IPS DF 4.7 (cell line): ENCODE results near the gene SP3.

ENCODE experiments used
- DNase-seq: peaks from one replicate; pipeline ENCODE4 v3.0.0-alpha.2; 2013; ENCODE audit warnings: low spot score; ENCODE audit errors: extremely low read depth

Gene SP3

GRCh38 chr2:173965372-173966025 is at the start of gene SP3:
TSS of gene SP3 (minus strand) at chr2:173965373. CDS start at chr2:173965171, 202 bp downstream.
- DNase-seq = no peak

GRCh38 chr2:174014699-174015070 is 49.5 kb upstream of the SP3 start:
- DNase-seq = no peak

- no peak for DNase-seq
Measured at GRCh38 chr2:174014011-174014698, 49.0 kb upstream of the SP3 start.

GRCh38 chr2:174013315-174013751 is 48.2 kb upstream of the SP3 start:
- DNase-seq = no peak

- no peak for DNase-seq
Measured at GRCh38 chr2:174012347-174013314, 47.5 kb upstream of the SP3 start.

GRCh38 chr2:174011796-174012195 is 46.6 kb upstream of the SP3 start:
- no peak for DNase-seq

GRCh38 chr2:174011173-174011572 is 46.0 kb upstream of the SP3 start:
- DNase-seq = no peak

- no peak for DNase-seq
Measured at GRCh38 chr2:174009488-174010223, 44.5 kb upstream of the SP3 start.

GRCh38 chr2:174008720-174009119 is 43.5 kb upstream of the SP3 start:
- no peak for DNase-seq

- no peak for DNase-seq
Measured at GRCh38 chr2:174007010-174007409, 41.8 kb upstream of the SP3 start.

GRCh38 chr2:174005801-174006419 is 40.7 kb upstream of the SP3 start:
- DNase-seq = no peak

- DNase-seq = no peak
Measured at GRCh38 chr2:174004905-174005605, 39.9 kb upstream of the SP3 start.

- no peak for DNase-seq
Measured at GRCh38 chr2:174003720-174004695, 38.8 kb upstream of the SP3 start.

- no peak for DNase-seq
Measured at GRCh38 chr2:174002679-174003078, 37.5 kb upstream of the SP3 start.

GRCh38 chr2:174001107-174001506 is 35.9 kb upstream of the SP3 start:
- no peak for DNase-seq

- DNase-seq = no peak
Measured at GRCh38 chr2:173999724-174000123, 34.6 kb upstream of the SP3 start.

- no peak for DNase-seq
Measured at GRCh38 chr2:173999272-173999671, 34.1 kb upstream of the SP3 start.

- no peak for DNase-seq
Measured at GRCh38 chr2:173998386-173998785, 33.2 kb upstream of the SP3 start.

- DNase-seq = no peak
Measured at GRCh38 chr2:173997753-173998152, 32.6 kb upstream of the SP3 start.
